Urothelium cell line (cell line): Measurements from ENCODE around the gene TXLNG.
"Not testable (repeated sequence)": the region's sequence is repeated elsewhere in the genome, so short reads cannot be mapped to it uniquely, and the experiment has no call there.

ENCODE experiments used
- DNase-seq: peaks from one replicate; pipeline ENCODE4 v3.0.0; 2011; ENCODE audit warnings: low spot score, mixed read lengths
- FAIRE-seq: peaks from 2 replicates; lab custom pipeline; 2011; peaks lifted over from hg19 to GRCh38; lab: Jason Lieb, UNC

Gene TXLNG

GRCh38 chrX:16838202-16839066, 52.2 kb downstream of the TXLNG start:
- FAIRE-seq = no peak
- DNase-seq = peak; percentile 9

- DNase-seq = no peak
- FAIRE-seq = no peak
Observed at GRCh38 chrX:16839219-16839851, 53.1 kb downstream of the TXLNG start.

GRCh38 chrX:16839852-16840460, 53.7 kb downstream of the TXLNG start:
- DNase-seq (peak; percentile 9), FAIRE-seq (no peak)

DNA sequence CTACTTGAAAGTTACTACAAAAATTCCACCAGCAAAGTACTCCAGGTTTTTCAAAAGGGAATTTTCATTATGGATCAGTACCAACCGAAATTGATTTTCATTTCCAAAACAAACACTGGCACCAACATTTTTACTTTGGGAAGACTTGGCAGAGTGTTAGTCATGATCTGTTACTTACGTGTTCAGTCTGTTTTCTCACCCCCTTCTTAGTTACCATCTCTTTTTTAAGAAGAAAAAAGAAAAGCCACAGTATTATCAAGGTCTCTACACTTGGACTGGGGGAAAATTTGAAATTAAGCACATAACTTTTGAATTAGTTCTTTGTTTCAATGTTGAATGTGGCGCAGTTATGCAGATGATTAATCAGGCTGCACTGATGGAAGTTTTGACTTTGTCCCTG, 56.4 kb downstream of the TXLNG start:
- DNase-seq (no peak), FAIRE-seq (no peak)

GRCh38 chrX:16843208-16843909, 57.1 kb downstream of the TXLNG start:
- FAIRE-seq (no peak), DNase-seq (no peak)

DNA sequence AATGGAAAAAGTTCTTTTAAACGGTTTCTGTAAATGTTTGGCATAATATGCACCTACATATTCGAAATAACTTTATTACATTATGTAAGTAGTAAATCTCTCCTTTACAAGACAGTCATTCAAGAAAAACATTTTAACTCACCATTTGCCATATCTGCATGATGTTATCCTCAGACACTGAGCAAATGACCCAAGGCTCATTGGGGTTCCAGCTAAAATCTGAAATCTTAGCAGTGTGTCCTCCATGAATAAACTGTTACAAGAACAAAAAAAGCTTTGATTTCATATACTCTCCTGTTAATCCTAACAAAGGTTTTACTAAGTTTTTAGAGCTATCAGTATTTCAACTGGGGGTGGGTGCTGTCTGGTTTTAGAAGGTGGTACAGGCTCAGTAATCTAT, 59.4 kb downstream of the TXLNG start:
- DNase-seq = no peak
- FAIRE-seq = no peak

DNA sequence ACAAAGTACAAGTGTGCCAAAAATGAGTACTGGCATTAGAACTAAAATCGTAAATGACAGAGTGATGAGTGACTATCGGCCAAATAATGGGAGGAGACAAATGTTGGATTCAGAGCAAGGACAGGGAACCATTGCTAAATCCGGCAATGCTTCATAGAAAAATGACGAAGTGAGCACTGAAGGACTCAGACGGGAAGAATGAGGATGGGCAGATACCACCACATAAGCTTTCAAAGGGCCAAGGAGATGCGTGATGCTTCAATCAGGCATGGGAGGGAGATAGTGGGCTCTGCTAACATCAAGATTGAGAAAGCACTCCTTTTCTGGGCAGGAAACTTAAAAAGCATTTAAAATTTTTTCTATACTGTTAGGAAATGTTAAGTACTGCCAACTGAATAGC, 62.3 kb downstream of the TXLNG start:
- DNase-seq (no peak), FAIRE-seq (no peak)

- FAIRE-seq (no peak), DNase-seq (no peak)
Observed at GRCh38 chrX:16851421-16851820, 65.2 kb downstream of the TXLNG start.

GRCh38 chrX:16851827-16852226, 65.6 kb downstream of the TXLNG start:
- FAIRE-seq (no peak), DNase-seq (no peak)

- DNase-seq (no peak), FAIRE-seq (no peak)
Observed at GRCh38 chrX:16852617-16853179, 66.4 kb downstream of the TXLNG start.

DNA sequence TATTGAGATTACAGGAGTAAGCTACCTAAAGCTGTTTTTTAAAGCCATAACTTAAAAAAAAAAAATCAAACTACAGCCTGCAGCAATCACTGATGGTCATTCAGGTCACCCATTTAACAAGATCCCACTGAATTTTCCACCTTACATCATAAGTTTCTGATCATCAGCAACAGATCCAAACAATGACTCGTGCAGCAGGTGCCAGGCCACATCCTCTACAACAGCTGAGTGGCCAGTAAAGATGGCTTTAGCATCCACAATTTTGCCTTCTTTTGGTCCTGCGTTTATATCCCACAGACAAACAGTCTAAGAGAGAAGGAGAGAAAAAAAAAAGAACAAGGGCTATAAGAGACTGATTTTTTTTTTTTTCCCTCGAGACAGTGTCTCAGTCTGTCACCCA, 67.3 kb downstream of the TXLNG start:
- DNase-seq = no peak

DNA sequence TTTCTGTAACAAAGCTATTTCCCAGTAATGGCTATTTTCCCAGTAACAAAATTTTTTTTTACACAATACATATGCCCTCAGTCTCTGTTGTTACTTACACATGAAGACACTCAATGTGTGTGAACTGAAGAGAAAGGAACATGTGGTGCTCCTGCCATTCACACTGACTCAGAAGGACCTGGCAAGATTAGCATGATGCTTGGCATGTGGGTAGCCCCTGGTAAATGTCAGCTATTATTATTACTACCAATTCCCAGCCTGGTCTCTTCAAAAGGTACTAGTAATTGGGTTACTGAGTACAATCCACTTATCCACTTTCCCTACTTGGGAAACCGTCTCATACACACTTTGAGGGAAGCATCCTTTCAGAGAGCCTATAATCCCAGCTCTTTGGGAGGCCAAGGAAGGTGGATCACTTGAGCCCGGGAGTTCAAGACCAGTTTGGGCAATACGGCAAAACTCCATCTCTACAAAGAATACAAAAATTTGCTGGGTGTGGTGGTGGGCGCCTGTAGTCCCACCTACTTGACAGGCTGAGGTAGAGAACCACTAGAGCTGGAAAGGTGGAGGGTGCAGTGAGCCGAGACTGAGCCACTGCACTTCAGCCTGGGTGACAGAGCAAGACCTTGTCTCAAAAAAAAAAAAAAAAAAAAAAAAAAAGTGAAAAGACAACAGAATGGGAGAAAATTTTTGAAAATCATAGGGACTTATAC, 69.3 kb downstream of the TXLNG start:
- DNase-seq (no peak), FAIRE-seq (no peak)

More for the DNA sequence above, 67.3 kb downstream of the TXLNG start:
- FAIRE-seq = no peak

DNA sequence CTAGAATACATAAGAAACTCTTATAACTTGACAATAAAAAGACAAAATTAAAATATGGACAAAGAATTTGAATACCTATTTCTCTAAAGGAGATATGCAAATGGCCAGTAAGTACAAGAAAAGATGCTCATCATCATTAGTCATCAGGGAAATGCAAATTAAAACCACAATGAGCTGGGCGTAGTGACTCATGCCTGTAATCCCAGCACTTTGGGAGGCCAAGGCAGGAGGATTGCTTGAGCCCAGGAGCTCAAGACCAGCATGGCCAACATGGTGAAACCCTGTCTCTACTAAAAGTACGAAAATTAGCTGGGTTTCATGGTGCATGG, 69.8 kb downstream of the TXLNG start:
- DNase-seq, FAIRE-seq: not testable (repeated sequence)

GRCh38 chrX:16856744-16857143, 70.5 kb downstream of the TXLNG start:
- FAIRE-seq (no peak), DNase-seq (no peak)

- no peak for DNase-seq
- FAIRE-seq = no peak
Observed at GRCh38 chrX:16862829-16863228, 76.6 kb downstream of the TXLNG start.

DNA sequence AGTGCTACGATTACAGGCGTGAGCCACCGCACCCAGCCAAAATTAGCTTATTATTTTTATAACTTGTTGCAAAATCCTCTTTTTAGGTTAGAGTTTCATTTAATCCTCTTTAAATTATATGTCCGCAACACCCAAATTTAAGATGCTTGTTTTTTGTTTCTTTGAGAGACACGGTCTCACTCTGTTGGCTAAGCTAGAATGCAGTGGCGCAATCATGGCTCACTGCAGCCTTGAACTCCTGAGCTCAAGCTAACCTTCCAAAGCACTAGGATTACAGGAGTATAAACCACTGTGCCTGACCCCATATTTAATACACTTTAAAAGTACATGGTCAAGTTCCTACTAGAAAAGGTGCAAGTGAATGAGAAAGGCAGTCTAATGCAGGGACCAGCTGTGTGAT, 81.7 kb downstream of the TXLNG start:
- DNase-seq (no peak), FAIRE-seq (no peak)

DNA sequence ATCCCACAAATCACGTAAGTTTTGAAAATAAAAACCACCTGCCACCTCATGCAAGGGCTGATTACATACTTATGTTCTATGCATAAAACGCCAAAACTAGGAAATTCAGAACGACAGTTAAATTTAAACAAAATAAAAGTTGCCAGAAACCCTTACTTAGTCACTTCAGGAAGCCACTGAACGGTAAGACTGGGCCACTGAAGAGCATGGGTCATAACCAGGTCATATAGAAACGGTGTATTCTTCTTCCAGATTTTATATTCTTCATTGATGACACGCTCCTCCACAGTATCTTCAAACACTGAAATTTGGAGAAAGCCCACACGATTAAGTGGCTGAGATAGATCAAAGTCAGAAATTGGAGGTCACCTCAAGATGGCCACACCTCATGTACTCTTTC, 82.7 kb downstream of the TXLNG start:
- FAIRE-seq (no peak), DNase-seq (no peak)

DNA sequence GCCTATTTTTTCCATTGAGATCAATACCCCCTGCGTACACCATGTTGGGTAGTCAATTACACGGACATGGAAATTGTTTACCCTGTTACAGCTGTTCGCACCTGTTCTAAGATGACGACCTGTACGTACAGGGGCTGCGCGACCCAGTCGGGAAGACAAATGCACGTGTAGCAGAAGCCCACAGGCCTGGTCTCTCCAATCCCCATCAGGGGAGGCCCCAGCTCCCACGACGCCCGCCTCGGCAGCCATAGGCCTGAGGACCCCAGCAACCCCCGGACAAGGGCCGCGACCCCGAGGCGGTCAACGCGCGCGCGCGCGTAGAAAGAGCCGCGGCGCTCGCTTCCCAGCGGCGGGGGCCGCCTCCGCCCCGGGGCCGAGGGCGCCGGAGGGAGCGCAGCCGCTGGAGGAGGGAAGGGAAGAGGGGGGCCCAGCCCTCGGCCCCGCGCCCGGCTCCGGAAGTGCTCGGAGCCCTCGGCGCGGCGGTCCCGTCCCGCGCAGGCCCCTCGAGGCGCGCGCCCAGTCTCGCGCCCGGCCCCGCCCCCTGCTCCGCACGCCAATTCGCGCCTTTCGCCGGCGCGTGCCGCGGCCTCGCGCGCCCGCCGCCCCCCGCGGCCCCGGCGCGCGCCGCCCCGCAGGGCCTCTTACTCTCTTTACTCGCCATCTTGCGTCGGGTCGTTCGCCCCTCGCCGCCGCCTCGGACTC, 83.3 kb downstream of the TXLNG start:
- FAIRE-seq (no peak), DNase-seq (peak; percentile 21)

GRCh38 chrX:16870095-16870861, 84.0 kb downstream of the TXLNG start, which contains the start of gene RBBP7:
Gene RBBP7, minus strand, starts transcription at chrX:16870362. Its CDS starts 309 bp downstream, at chrX:16870053.
- peak; percentile 82 for DNase-seq
- no peak for FAIRE-seq
